ENCODE measurements around the gene PRKCQ. TPM values are rescaled to one million over a fixed set of nuclear protein-coding genes. Genes with fewer than 3 reads are reported as not detected.

The PRKCQ gene
- 10 to 100 TPM in 1 of 4 donors, 1 to 10 TPM in 3; 1.8 to 11.6 (median 3.7) TPM for total RNA-seq

GRCh38 chr10:6579904-6580278, at the start of gene PRKCQ:
Gene PRKCQ, minus strand, starts transcription at chr10:6580276. Its CDS starts 65,141 bp downstream, at chr10:6515135.
- no peaks in the 10 kb centered on the region for H3K27me3 ChIP-seq
- DNase-seq = no peak
- peak within 1 kb of the TSS; percentile 68 to 96 (median 84) for H3K4me3 ChIP-seq
- no peaks in the 10 kb centered on the region for H3K9me3 ChIP-seq
- peak within 1 kb of the TSS; percentile 75 to 85 (median 82) for H3K27ac ChIP-seq
- H3K4me1 ChIP-seq = no peaks in the 10 kb centered on the region
- TF ChIP-seq CTCF (IDR thresholded peaks at IDR 0.05) = no peak
- no peak for TF ChIP-seq POLR2A (IDR thresholded peaks at IDR 0.05)
- H3K36me3 ChIP-seq = no peaks in the 10 kb centered on the region

GRCh38 chr10:6625428-6625827, 45.4 kb upstream of the PRKCQ start:
- H3K4me3 ChIP-seq = no peak overlapping the region
- no peaks in the 10 kb centered on the region for H3K27me3 ChIP-seq
- H3K4me1 ChIP-seq = no peaks in the 10 kb centered on the region
- H3K9me3 ChIP-seq = no peaks in the 10 kb centered on the region
- H3K27ac ChIP-seq = no peak overlapping the region
- DNase-seq = no peak
- no peaks in the 10 kb centered on the region for H3K36me3 ChIP-seq
- TF ChIP-seq POLR2A (IDR thresholded peaks at IDR 0.05) (no peak), CTCF (IDR thresholded peaks at IDR 0.05) (no peak)

DNA sequence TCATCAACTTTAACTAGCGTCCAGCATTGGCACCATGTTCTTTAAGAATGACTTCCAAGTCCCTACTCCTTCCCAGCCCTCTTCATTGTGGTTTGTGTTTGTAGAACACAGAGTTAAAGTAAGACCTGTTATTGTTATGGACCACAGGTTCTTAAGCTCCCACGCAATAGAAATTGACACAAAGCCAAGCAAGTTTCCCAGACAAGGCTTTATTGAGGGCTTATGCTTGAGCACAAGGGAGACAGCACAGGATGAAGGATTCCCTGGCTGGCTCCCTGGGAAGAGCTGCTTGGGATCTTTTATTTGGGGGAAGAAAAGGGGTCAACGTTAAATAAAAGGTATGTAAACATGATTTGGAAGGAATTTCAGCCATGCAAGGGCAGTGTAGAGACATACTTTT, 44.3 kb upstream of the PRKCQ start:
- Histone ChIP-seq H3K27ac (no peak overlapping the region), H3K9me3 (no peaks in the 10 kb centered on the region), H3K36me3 (no peaks in the 10 kb centered on the region), H3K27me3 (no peaks in the 10 kb centered on the region), H3K4me3 (no peak overlapping the region), H3K4me1 (no peaks in the 10 kb centered on the region)
- no peak for TF ChIP-seq CTCF (IDR thresholded peaks at IDR 0.05)
- no peak for DNase-seq

DNA sequence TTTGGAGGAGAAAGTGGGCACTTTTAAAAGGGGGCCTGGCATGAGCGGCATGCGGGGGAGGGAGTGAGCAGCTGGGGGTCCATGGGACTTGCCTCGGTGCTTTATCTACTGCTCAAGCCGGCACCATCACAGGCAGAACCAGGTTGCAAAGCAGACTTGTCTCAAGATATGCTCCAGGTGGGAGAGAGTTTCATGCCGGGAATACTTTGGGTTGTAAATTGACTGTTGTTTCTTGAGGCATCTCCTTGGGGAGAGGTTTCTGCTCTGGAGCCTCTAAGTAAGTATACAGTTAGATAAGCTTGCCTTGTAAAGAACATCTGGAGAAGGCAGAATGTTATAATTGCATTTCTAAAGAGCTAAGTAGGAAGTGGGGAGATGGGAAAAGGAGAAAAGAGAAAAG, 42.8 kb upstream of the PRKCQ start:
- no peak overlapping the region for H3K4me3 ChIP-seq
- H3K27me3 ChIP-seq = no peaks in the 10 kb centered on the region
- no peak for DNase-seq
- H3K4me1 ChIP-seq = no peaks in the 10 kb centered on the region
- H3K27ac ChIP-seq = no peak overlapping the region
- H3K36me3 ChIP-seq = no peaks in the 10 kb centered on the region
- TF ChIP-seq POLR2A (IDR thresholded peaks at IDR 0.05) (no peak), CTCF (IDR thresholded peaks at IDR 0.05) (no peak)
- H3K9me3 ChIP-seq = no peaks in the 10 kb centered on the region

DNA sequence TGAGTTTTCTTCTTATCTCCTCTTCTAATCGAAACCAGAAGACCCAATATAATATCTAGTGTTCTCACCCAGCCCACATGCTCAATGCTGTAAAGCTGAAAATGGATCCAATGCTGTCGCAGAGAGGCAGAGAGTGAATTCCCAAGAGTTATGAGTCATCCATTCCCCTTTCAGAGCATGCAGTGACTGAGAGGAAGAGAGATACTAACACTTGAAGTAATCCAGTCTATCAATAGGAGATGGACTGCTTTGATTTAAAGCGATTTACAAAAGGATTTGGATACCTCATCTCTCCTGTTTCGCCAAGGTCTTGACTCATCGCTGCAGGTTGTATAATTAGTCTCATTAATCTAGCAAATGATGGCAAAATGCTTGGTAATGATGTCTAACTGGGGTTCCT, 41.5 kb upstream of the PRKCQ start:
- Histone ChIP-seq H3K36me3 (no peaks in the 10 kb centered on the region), H3K4me3 (no peak overlapping the region), H3K27ac (no peak overlapping the region), H3K9me3 (no peaks in the 10 kb centered on the region), H3K27me3 (no peaks in the 10 kb centered on the region), H3K4me1 (no peaks in the 10 kb centered on the region)
- DNase-seq = no peak
- no peak for TF ChIP-seq CTCF (IDR thresholded peaks at IDR 0.05)
- TF ChIP-seq POLR2A (IDR thresholded peaks at IDR 0.05) = no peak

DNA sequence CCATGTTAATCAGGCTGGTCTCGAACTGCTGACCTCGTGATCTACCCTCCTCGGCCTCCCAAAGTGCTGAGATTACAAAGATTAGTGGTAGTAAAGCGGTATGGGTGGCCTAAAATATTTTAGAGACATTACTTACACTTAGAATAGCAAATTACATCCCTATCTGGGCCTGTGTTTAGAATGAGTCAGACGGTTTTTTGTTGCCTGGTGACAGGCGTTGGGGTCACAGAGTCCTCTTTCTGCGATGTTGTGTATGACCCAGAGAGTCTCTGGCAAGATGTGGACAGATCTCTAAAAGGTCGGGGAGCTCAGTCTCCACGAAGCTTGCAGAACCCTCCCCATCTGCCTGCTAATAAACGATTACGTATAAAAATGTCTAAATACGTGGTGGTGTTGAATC, 39.6 kb upstream of the PRKCQ start:
- Histone ChIP-seq H3K36me3 (no peaks in the 10 kb centered on the region), H3K4me1 (no peaks in the 10 kb centered on the region), H3K27me3 (no peaks in the 10 kb centered on the region), H3K4me3 (no peak overlapping the region), H3K9me3 (no peaks in the 10 kb centered on the region), H3K27ac (no peak overlapping the region)
- DNase-seq = no peak
- no peak for TF ChIP-seq POLR2A (IDR thresholded peaks at IDR 0.05)
- TF ChIP-seq CTCF (IDR thresholded peaks at IDR 0.05) = no peak

All from Peyer's patch (tissue), 4 donors.